OCI-LY1 (cell line): Measurements from ENCODE around the gene SWAP70.
A peak's percentile ranks its signal among the peaks of the same experiment; 100 is the strongest.

Experiments
- H2AFZ ChIP-seq: fragments of 200-600 bp; sonication (generic), shearing (Covaris generic); 2 replicates; pipeline ENCODE4 v1.6.0; 2014; ENCODE audit warnings: antibody characterized with exemption, mild to moderate bottlenecking, low read length
- H3F3A ChIP-seq: fragments of 200-600 bp; sonication (generic), shearing (Covaris generic); 2 replicates; pipeline ENCODE4 v1.6.0; 2014; ENCODE audit warnings: mild to moderate bottlenecking, antibody characterized with exemption, low read length, moderate library complexity; ENCODE audit not compliant: insufficient read depth
- H3K27ac ChIP-seq: fragments of 200-600 bp; sonication (generic); 2 replicates; pipeline ENCODE4 v1.5.1; 2014; ENCODE audit warnings: low read length, mixed run types, mild to moderate bottlenecking, low read depth; ENCODE audit not compliant: poor library complexity, severe bottlenecking
- H3K27me3 ChIP-seq: fragments of 200-600 bp; sonication (generic); 2 replicates; pipeline ENCODE4 v1.6.0; 2014; ENCODE audit warnings: antibody characterized with exemption, mild to moderate bottlenecking, low read length, moderate library complexity; ENCODE audit not compliant: insufficient read depth
- H3K36me3 ChIP-seq: fragments of 200-600 bp; sonication (generic); 2 replicates; pipeline ENCODE4 v1.6.1; 2014; ENCODE audit warnings: mild to moderate bottlenecking, antibody characterized with exemption, low read length, moderate library complexity, mixed read lengths; ENCODE audit not compliant: insufficient read depth
- H3K4me1 ChIP-seq: fragments of 200-600 bp; sonication (generic); 2 replicates; pipeline ENCODE4 v1.5.1; 2014; ENCODE audit warnings: mild to moderate bottlenecking, low read length, moderate library complexity; ENCODE audit not compliant: insufficient read depth, severe bottlenecking
- H3K4me2 ChIP-seq: fragments of 200-600 bp; sonication (generic), shearing (Covaris generic); 2 replicates; pipeline ENCODE4 v1.6.1; 2014; ENCODE audit warnings: low read length
- H3K4me3 ChIP-seq: fragments of 200-600 bp; sonication (generic); 2 replicates; pipeline ENCODE4 v1.5.1; 2014; ENCODE audit warnings: low read length, low read depth, mild to moderate bottlenecking, mixed read lengths; ENCODE audit not compliant: poor library complexity, severe bottlenecking
- H3K79me2 ChIP-seq: fragments of 200-600 bp; shearing (Covaris generic); 2 replicates; pipeline ENCODE4 v1.6.1; 2016; ENCODE audit warnings: mixed run types, low read length, mixed read lengths; ENCODE audit not compliant: insufficient read depth
- H3K9ac ChIP-seq: fragments of 200-600 bp; sonication (generic), shearing (Covaris generic); 2 replicates; pipeline ENCODE4 v1.6.1; 2014; ENCODE audit warnings: mild to moderate bottlenecking, low read length, mixed read lengths
- H3K9me2 ChIP-seq: fragments of 200-600 bp; sonication (generic), shearing (Covaris generic); 2 replicates; pipeline ENCODE4 v1.6.1; 2014; ENCODE audit warnings: low read depth, mild to moderate bottlenecking, low read length, mixed read lengths
- H3K9me3 ChIP-seq: fragments of 200-600 bp; shearing (Covaris generic); 2 replicates; pipeline ENCODE4 v1.6.1; 2014; ENCODE audit warnings: low read length, mixed read lengths
- H4K20me1 ChIP-seq: fragments of 200-600 bp; sonication (generic), shearing (Covaris generic); 2 replicates; pipeline ENCODE4 v1.6.0; 2016; ENCODE audit warnings: mild to moderate bottlenecking, low read length; ENCODE audit not compliant: insufficient read depth
- CTCF ChIP-seq: fragments of 200-600 bp; sonication (generic), shearing (Covaris generic); IDR thresholded peaks from 2 replicates; pipeline ENCODE4 v1.5.1; 2017; ENCODE audit warnings: mild to moderate bottlenecking, antibody characterized with exemption, low read length, moderate library complexity, mixed read lengths
- EZH2 ChIP-seq: fragments of 200-600 bp; sonication (generic), shearing (Covaris generic); IDR thresholded peaks from 2 replicates; pipeline ENCODE4 v1.8.0; 2017; ENCODE audit warnings: borderline replicate concordance, mixed run types, mild to moderate bottlenecking, antibody characterized with exemption, low read length, moderate library complexity, mixed read lengths

Gene SWAP70

DNA sequence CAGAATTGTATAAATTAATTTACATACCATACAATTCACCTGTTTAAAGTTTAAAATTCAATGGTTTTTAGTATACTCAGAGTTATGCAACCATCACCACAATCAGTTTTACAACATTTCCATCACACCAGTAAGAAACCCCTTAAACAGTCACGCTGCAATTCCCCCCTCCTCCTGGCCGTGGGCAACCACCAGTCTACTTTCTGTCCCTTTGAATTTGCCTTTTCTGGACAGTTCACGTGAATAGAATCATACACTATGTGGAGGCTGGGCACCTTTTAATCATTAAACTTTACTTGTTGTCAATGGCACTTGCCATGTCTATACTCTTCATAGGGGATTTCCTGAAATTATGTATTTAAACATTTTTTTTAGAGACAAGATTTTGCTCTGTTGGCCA lies 20.1 kb upstream of the SWAP70 start:
- Histone ChIP-seq H4K20me1 (no peaks in the 10 kb centered on the region), H2AFZ (no peak overlapping the region), H3K4me2 (peak overlapping the region; percentile 38), H3K9me2 (no peaks in the 10 kb centered on the region), H3K9ac (peak overlapping the region; percentile 18; the same call in 1 of the 2 replicates), H3K9me3 (peaks cover 9% of the 10 kb centered on the region), H3K79me2 (no peaks in the 10 kb centered on the region), H3F3A (0 out of 2 replicates have a peak, but pooled peaks cover 3% of the 10 kb centered on the region), H3K27ac (peak overlapping the region; percentile 88), H3K36me3 (no peaks in the 10 kb centered on the region), H3K27me3 (no peaks in the 10 kb centered on the region), H3K4me1 (peaks cover 61% of the 10 kb centered on the region), H3K4me3 (no peak overlapping the region)
- no peak for TF ChIP-seq CTCF
- TF ChIP-seq EZH2 = no peak

DNA sequence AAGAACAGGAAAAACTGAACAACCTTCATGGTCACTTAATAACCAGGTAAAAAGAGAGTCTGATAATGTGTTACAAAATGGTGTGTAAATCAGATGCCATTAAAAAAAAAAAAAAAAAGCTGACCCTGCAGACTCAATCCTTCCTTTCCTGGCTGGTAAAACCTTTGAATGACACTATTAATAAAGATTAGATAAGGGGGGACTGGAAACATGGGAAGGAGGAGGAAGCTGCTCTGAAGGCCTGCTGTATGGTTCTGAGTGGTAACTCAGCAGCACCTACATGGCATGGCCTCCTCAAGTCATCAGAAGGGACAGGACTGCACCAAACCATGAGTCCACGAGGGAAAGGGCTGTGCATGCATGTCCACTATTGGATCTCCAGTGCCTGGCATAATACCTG lies 18.0 kb upstream of the SWAP70 start:
- H3K4me2 ChIP-seq = no peak overlapping the region
- peaks cover 13% of the 10 kb centered on the region for H3K9me3 ChIP-seq
- no peaks in the 10 kb centered on the region for H4K20me1 ChIP-seq
- H3K9ac ChIP-seq = no peak overlapping the region
- H3F3A ChIP-seq = 0 out of 2 replicates have a peak, but pooled peaks cover 3% of the 10 kb centered on the region
- no peaks in the 10 kb centered on the region for H3K9me2 ChIP-seq
- H3K4me3 ChIP-seq = no peak overlapping the region
- H3K27me3 ChIP-seq = no peaks in the 10 kb centered on the region
- no peaks in the 10 kb centered on the region for H3K36me3 ChIP-seq
- H3K4me1 ChIP-seq = peaks cover 43% of the 10 kb centered on the region
- H2AFZ ChIP-seq = no peak overlapping the region
- TF ChIP-seq EZH2 (no peak), CTCF (no peak)
- H3K27ac ChIP-seq = peak overlapping the region; percentile 88
- no peaks in the 10 kb centered on the region for H3K79me2 ChIP-seq

DNA sequence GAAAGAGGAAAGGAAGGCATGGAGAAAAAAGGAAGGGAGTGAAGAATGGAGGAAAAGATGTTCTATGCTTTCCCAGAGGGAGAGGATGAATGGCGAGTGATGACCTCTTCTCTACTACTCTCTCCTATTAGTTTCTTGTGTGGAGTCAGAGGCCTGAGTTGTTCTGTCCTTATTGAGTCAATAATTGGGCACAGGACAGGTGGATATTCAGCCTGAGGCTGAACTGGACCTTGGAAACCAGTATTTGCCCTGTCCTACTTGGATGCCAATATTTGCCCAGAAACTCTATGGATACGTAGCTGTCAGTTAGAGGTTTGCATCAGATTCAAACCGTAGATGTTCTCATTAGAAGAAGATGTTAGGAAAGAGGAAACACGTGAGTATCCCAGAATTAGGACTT lies 17.6 kb upstream of the SWAP70 start:
- Histone ChIP-seq H3K9ac (no peak overlapping the region), H3K4me3 (no peak overlapping the region), H3K36me3 (no peaks in the 10 kb centered on the region), H3F3A (0 out of 2 replicates have a peak, but pooled peaks cover 3% of the 10 kb centered on the region), H3K9me2 (no peaks in the 10 kb centered on the region), H3K9me3 (peaks cover 13% of the 10 kb centered on the region), H2AFZ (no peak overlapping the region), H4K20me1 (no peaks in the 10 kb centered on the region), H3K27ac (peak overlapping the region; percentile 88), H3K27me3 (no peaks in the 10 kb centered on the region), H3K79me2 (no peaks in the 10 kb centered on the region), H3K4me2 (no peak overlapping the region), H3K4me1 (peaks cover 39% of the 10 kb centered on the region)
- TF ChIP-seq EZH2 (no peak), CTCF (no peak)
